Activated B cell treated with CpG ODN at 0.5 μM for 24 hours (primary cell): ENCODE measurements around the gene ACSS1. TPM values are rescaled to one million over a fixed set of nuclear protein-coding genes. Genes with fewer than 3 reads are reported as not detected.

Experiments
- ATAC-seq: fragments of 200-7000 bp; cut with Tn5 transposase; one replicate; pipeline ENCODE4 v1.10.0; 2021; ENCODE audit warnings: low read depth, mild to moderate bottlenecking, moderate library complexity
- CTCF ChIA-PET: fragments of 350-600 bp; sonication (Branson Sonifier 250); formaldehyde crosslinking; loops from one replicate; lab custom pipeline; 2021; ENCODE audit warnings: antibody characterized with exemption; lab: Charles Lee
- POLR2A ChIA-PET: fragments of 350-600 bp; sonication (Branson Sonifier 250); formaldehyde crosslinking; loops from one replicate; lab custom pipeline; 2021; ENCODE audit warnings: antibody characterized with exemption; lab: Charles Lee
- DNase-seq: peaks from one replicate; pipeline ENCODE4 v3.0.0; 2022
- H3K27ac Mint-ChIP-seq: one replicate; pipeline ENCODE4 v1.8.0; 2020; ENCODE audit warnings: mixed read lengths
- H3K27me3 Mint-ChIP-seq: one replicate; pipeline ENCODE4 v1.8.0; 2021; ENCODE audit warnings: mixed read lengths
- H3K36me3 Mint-ChIP-seq: one replicate; pipeline ENCODE4 v1.8.0; 2021; ENCODE audit warnings: low read depth, mixed read lengths
- H3K4me1 Mint-ChIP-seq: one replicate; pipeline ENCODE4 v1.8.0; 2021; ENCODE audit warnings: mixed read lengths
- H3K4me3 Mint-ChIP-seq: one replicate; pipeline ENCODE4 v1.8.0; 2020; ENCODE audit warnings: mild to moderate bottlenecking, mixed read lengths
- H3K9me3 Mint-ChIP-seq: one replicate; pipeline ENCODE4 v1.8.0; 2020; ENCODE audit warnings: mixed read lengths
- intact Hi-C: fragments of 100-400 bp; cut with micrococcal nuclease; formaldehyde crosslinking; loops from one replicate; pipeline ENCODE4 v1.15.1; 2024
- total RNA-seq: library from RNA; stranded (reverse); gene quantifications from 2 replicates; pipeline ENCODE4 v1.2.3, GENCODE V29; 2022
- TF ChIP-seq, protein P1 (sequence below): fragments of 200-600 bp; IDR thresholded peaks from one replicate; pipeline ENCODE4 v1.8.0; 2022; ENCODE audit warnings: antibody characterized with exemption, mild to moderate bottlenecking

Gene ACSS1
- total RNA-seq, 1 donor from 2014 or later, result 34.4 TPM

DNA sequence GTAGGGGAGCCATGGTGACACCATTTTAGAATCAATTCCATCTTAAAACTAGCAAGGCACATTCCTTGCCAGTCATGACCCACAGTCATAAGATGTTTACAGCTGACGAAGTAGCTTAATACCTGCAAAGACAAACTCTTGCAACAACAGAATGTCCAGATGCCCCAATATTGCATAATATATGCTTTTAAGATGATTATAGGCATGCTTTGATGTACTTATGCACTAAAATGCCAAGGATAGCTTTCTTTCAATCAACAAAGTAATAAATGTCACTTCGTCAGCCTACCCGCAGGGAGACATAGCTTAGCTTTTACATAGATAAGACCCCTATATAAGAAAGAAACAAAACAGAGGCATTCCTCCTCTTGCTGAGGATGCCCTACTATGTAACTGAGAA lies 26.7 kb downstream of the ACSS1 start:
- Mint-ChIP-seq H3K27ac (no peak overlapping the region), H3K4me3 (no peak overlapping the region)

DNA sequence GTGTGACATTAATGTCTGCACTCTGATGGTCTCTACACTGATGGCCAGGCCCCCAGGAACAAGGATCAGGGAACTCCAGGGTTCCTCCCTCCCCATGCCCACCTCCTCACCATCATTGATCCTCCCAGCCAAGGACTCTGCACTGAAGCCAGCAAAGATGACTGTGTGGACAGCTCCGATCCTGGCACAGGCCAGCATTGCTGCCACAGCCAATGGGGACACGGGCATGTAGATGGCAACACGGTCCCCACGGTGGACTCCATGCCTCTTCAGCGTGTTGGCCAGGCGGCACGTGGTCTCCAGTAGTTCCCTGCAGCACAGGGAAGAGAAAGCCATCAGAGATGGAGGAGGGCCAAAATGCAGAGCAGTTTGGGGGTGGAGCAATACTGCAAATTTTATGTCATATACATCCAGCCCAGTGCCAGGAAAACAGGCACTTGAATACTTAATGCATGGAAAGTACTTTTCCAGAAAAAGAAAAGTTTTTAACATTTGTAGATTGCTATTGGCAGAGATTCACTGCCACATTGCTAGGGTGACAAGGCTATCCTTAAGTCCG lies 27.2 kb downstream of the ACSS1 start:
- no peak overlapping the region for H3K27ac Mint-ChIP-seq
- DNase-seq, result no peak
- intact Hi-C loops, result no loop called here
- TF ChIP-seq, protein P1, sequence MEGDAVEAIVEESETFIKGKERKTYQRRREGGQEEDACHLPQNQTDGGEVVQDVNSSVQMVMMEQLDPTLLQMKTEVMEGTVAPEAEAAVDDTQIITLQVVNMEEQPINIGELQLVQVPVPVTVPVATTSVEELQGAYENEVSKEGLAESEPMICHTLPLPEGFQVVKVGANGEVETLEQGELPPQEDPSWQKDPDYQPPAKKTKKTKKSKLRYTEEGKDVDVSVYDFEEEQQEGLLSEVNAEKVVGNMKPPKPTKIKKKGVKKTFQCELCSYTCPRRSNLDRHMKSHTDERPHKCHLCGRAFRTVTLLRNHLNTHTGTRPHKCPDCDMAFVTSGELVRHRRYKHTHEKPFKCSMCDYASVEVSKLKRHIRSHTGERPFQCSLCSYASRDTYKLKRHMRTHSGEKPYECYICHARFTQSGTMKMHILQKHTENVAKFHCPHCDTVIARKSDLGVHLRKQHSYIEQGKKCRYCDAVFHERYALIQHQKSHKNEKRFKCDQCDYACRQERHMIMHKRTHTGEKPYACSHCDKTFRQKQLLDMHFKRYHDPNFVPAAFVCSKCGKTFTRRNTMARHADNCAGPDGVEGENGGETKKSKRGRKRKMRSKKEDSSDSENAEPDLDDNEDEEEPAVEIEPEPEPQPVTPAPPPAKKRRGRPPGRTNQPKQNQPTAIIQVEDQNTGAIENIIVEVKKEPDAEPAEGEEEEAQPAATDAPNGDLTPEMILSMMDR, result no peak
- CTCF ChIA-PET, result no interaction called here
- peaks cover 62% of the 10 kb centered on the region for H3K36me3 Mint-ChIP-seq
- no peaks in the 10 kb centered on the region for H3K27me3 Mint-ChIP-seq
- peaks cover 42% of the 10 kb centered on the region for H3K4me1 Mint-ChIP-seq
- H3K9me3 Mint-ChIP-seq, result no peaks in the 10 kb centered on the region
- no peak for ATAC-seq
- no peak overlapping the region for H3K4me3 Mint-ChIP-seq
- POLR2A ChIA-PET, result no interaction called here

More for the DNA sequence above, 26.7 kb downstream of the ACSS1 start:
- ATAC-seq (no peak), DNase-seq (no peak)
- H3K27me3 Mint-ChIP-seq, result no peaks in the 10 kb centered on the region
- TF ChIP-seq, protein P1, result no peak
- ChIA-PET POLR2A (no interaction called here), CTCF (no interaction called here)
- intact Hi-C loops, result no loop called here
- H3K9me3 Mint-ChIP-seq, result no peaks in the 10 kb centered on the region
- H3K36me3 Mint-ChIP-seq, result peaks cover 59% of the 10 kb centered on the region
- peaks cover 45% of the 10 kb centered on the region for H3K4me1 Mint-ChIP-seq

DNA sequence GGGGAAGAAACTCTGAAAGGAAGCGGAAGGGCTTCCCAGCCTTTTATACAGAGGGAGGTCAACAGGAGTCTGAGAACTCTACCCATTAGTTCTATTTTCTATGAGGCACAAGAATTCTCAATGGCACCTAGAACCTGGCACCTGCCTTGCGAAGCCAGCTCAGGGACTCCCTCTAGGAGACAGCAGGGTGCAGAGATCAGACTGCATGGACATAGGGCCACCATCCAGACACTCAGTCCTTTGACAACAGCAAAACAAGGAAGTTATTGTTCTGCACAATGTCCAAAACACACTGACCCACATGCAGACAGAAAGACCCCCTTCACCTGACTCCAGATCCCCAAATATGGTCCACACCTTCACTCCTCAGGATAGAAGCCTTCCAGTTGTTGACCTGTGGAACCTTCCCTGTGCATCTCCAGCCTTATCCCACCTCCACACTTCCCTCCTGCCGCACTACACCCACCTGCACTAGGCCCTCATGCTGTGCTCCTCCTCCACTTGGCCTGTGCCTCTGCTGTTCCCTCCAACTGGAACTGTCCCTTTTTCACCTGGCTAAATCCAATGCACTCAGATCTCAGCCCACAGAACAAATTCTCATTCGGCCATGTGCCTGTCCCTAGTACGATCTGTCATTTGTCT lies 27.8 kb downstream of the ACSS1 start:
- Mint-ChIP-seq H3K4me1 (peaks cover 38% of the 10 kb centered on the region), H3K27ac (no peak overlapping the region), H3K27me3 (no peaks in the 10 kb centered on the region), H3K9me3 (no peaks in the 10 kb centered on the region), H3K36me3 (peaks cover 66% of the 10 kb centered on the region), H3K4me3 (no peak overlapping the region)
- intact Hi-C loops, result no loop called here
- CTCF ChIA-PET, result no interaction called here
- DNase-seq, result no peak
- TF ChIP-seq, protein P1, result no peak
- ATAC-seq, result no peak
- POLR2A ChIA-PET, result interaction anchor here (1.2 kb wide), 1 partner anchor 28 kb away, joined by 3 read pairs; the partner anchor contains the start of gene ACSS1

DNA sequence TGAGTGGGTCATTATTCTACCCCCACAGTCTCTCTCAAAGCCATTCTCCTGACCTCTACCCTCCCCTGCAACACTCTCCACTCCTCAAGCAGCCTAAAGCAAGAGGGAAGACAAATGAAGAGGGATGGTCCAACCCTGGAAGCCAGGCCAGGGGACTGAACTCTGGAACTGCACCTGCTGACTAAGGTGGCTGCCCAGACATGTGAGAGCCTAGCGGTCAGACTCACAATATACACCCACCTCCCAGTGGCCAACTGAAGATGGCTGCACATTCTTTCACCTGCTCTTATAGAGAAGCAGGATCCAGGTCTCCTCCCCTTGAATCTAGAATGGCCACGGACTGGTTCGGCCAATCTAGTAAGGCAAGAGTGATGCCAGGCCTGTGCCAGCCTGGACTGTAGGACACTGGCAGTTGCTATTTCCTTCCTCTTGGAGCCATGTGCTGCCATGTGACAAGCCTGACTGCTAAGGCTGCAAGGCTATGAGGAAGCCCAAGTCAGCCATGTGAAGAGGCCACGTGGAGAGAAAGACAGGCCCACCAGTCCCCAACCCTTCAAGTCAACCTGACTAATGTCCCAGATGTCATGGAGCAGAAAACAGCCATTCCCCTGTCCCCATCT lies 31.8 kb downstream of the ACSS1 start:
- DNase-seq (no peak), ATAC-seq (no peak)
- Mint-ChIP-seq H3K4me1 (peaks cover 26% of the 10 kb centered on the region), H3K36me3 (peaks cover 78% of the 10 kb centered on the region), H3K27ac (no peak overlapping the region), H3K27me3 (no peaks in the 10 kb centered on the region), H3K4me3 (no peak overlapping the region), H3K9me3 (no peaks in the 10 kb centered on the region)
- intact Hi-C loops, result no loop called here
- TF ChIP-seq, protein P1, result no peak
- ChIA-PET CTCF (no interaction called here), POLR2A (no interaction called here)

DNA sequence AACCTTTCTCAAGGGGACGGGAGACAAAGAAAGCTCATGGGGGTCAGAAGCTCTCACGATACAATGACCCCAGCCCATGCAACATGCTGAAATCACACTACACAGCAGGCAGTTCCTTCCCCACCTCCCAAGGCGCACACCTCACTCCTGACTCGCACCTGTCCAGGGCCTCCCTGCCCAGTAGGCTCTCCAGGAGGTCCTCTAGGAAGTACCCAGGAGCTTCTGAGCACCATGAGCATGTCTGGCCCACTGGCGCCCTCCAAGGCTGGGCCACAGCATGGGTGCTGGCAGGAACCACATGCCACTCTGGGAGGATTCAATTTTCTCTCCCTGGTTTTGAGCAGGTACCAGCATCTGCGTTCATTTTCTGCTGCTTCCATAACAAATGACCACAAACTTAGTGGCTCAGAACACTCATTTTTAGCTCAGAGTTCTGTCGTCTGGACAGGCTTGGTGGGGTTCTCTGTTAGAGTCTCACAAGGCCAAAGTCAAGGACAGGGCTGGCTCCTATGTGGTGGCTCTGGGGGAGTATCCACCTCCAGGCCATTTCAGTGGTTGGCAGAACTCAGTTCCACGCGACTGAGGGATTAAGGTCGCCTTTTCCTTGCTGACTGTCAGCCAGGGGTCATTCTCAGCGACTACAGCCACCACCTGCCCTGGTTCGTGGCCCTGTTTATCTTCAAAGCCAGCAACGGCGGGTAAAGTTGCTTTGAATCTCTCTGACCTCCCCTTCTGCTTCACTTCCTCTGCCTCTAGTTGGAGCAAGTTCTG lies 32.7 kb downstream of the ACSS1 start:
- Mint-ChIP-seq H3K4me3 (no peak overlapping the region), H3K27ac (no peak overlapping the region), H3K4me1 (peaks cover 26% of the 10 kb centered on the region), H3K36me3 (peaks cover 78% of the 10 kb centered on the region), H3K27me3 (no peaks in the 10 kb centered on the region), H3K9me3 (no peaks in the 10 kb centered on the region)
- CTCF ChIA-PET, result no interaction called here
- TF ChIP-seq, protein P1, result no peak
- POLR2A ChIA-PET, result no interaction called here
- ATAC-seq, result no peak
- intact Hi-C loops, result no loop called here
- no peak for DNase-seq
